Measurements from ENCODE around the gene LIN28B.

The LIN28B gene

GRCh38 chr6:105102186-105102585 lies 145.3 kb downstream of the LIN28B start:
- Histone ChIP-seq H3K27me3 (ENCODE audit: insufficient read depth, poor library complexity, severe bottlenecking) (no peaks in the 10 kb centered on the region), H3K4me3 (ENCODE audit: severe bottlenecking) (no peak overlapping the region), H3K27ac (ENCODE audit: poor library complexity, severe bottlenecking) (no peak overlapping the region), H3K36me3 (ENCODE audit: low read depth) (peaks cover 8% of the 10 kb centered on the region), H3K9me3 (ENCODE audit: severe bottlenecking) (no peaks in the 10 kb centered on the region), H3K4me1 (ENCODE audit: insufficient read depth, poor library complexity, severe bottlenecking) (no peaks in the 10 kb centered on the region)
- DNase-seq (ENCODE audit: low spot score) = no peak
- TF ChIP-seq CTCF (IDR thresholded peaks at IDR 0.05; ENCODE audit: poor library complexity, severe bottlenecking) = no peak
- no peak for ATAC-seq (ENCODE audit: low read depth)

- H3K4me1 ChIP-seq (ENCODE audit: insufficient read depth, poor library complexity, severe bottlenecking) = no peaks in the 10 kb centered on the region
- ATAC-seq (ENCODE audit: low read depth) (no peak), DNase-seq (ENCODE audit: low spot score) (no peak)
- no peak overlapping the region for H3K27ac ChIP-seq (ENCODE audit: poor library complexity, severe bottlenecking)
- no peaks in the 10 kb centered on the region for H3K27me3 ChIP-seq (ENCODE audit: insufficient read depth, poor library complexity, severe bottlenecking)
- no peak for TF ChIP-seq CTCF (IDR thresholded peaks at IDR 0.05; ENCODE audit: poor library complexity, severe bottlenecking)
- H3K4me3 ChIP-seq (ENCODE audit: severe bottlenecking) = no peak overlapping the region
- peaks cover 8% of the 10 kb centered on the region; the same call in 1 of the 2 replicates for H3K36me3 ChIP-seq (ENCODE audit: low read depth)
- H3K9me3 ChIP-seq (ENCODE audit: severe bottlenecking) = no peaks in the 10 kb centered on the region
These were observed 148.2 kb downstream of the LIN28B start for GRCh38 chr6:105105094-105105493.

GRCh38 chr6:105106260-105106659 lies 149.4 kb downstream of the LIN28B start:
- DNase-seq (ENCODE audit: low spot score) (no peak), ATAC-seq (ENCODE audit: low read depth) (no peak)
- Histone ChIP-seq H3K36me3 (ENCODE audit: low read depth) (0 out of 2 replicates have a peak, but pooled peaks cover 6% of the 10 kb centered on the region), H3K4me1 (ENCODE audit: insufficient read depth, poor library complexity, severe bottlenecking) (no peaks in the 10 kb centered on the region), H3K4me3 (ENCODE audit: severe bottlenecking) (no peak overlapping the region), H3K27ac (ENCODE audit: poor library complexity, severe bottlenecking) (no peak overlapping the region), H3K9me3 (ENCODE audit: severe bottlenecking) (no peaks in the 10 kb centered on the region), H3K27me3 (ENCODE audit: insufficient read depth, poor library complexity, severe bottlenecking) (no peaks in the 10 kb centered on the region)
- TF ChIP-seq CTCF (IDR thresholded peaks at IDR 0.05; ENCODE audit: poor library complexity, severe bottlenecking) = no peak

GRCh38 chr6:105107207-105107606 lies 150.3 kb downstream of the LIN28B start:
- ATAC-seq (ENCODE audit: low read depth) (no peak), DNase-seq (ENCODE audit: low spot score) (no peak)
- Histone ChIP-seq H3K27ac (ENCODE audit: poor library complexity, severe bottlenecking) (no peak overlapping the region), H3K9me3 (ENCODE audit: severe bottlenecking) (no peaks in the 10 kb centered on the region), H3K4me1 (ENCODE audit: insufficient read depth, poor library complexity, severe bottlenecking) (no peaks in the 10 kb centered on the region), H3K27me3 (ENCODE audit: insufficient read depth, poor library complexity, severe bottlenecking) (no peaks in the 10 kb centered on the region), H3K4me3 (ENCODE audit: severe bottlenecking) (no peak overlapping the region), H3K36me3 (ENCODE audit: low read depth) (0 out of 2 replicates have a peak, but pooled peaks cover 6% of the 10 kb centered on the region)
- no peak for TF ChIP-seq CTCF (IDR thresholded peaks at IDR 0.05; ENCODE audit: poor library complexity, severe bottlenecking)

GRCh38 chr6:105108631-105109262 lies 151.8 kb downstream of the LIN28B start:
- Histone ChIP-seq H3K36me3 (ENCODE audit: low read depth) (peaks cover 6% of the 10 kb centered on the region; the same call in 1 of the 2 replicates), H3K4me1 (ENCODE audit: insufficient read depth, poor library complexity, severe bottlenecking) (no peaks in the 10 kb centered on the region), H3K9me3 (ENCODE audit: severe bottlenecking) (no peaks in the 10 kb centered on the region), H3K27ac (ENCODE audit: poor library complexity, severe bottlenecking) (no peak overlapping the region), H3K27me3 (ENCODE audit: insufficient read depth, poor library complexity, severe bottlenecking) (no peaks in the 10 kb centered on the region), H3K4me3 (ENCODE audit: severe bottlenecking) (no peak overlapping the region)
- no peak for TF ChIP-seq CTCF (IDR thresholded peaks at IDR 0.05; ENCODE audit: poor library complexity, severe bottlenecking)
- no peak for DNase-seq (ENCODE audit: low spot score)
- ATAC-seq (ENCODE audit: low read depth) = no peak

Measured in RWPE2 (cell line).